Caco-2 (cell line): Measurements from ENCODE around the gene VRK2. TPM values are rescaled to one million over a fixed set of nuclear protein-coding genes. Genes with fewer than 3 reads are reported as not detected.

ENCODE experiments used
- BruUV-seq: library from RNA; stranded (reverse); fragments of 400-500 nt; replicated peaks from 2 replicates; lab custom pipeline; 2021; lab: Mats Ljungman, UMichigan
- CTCF ChIA-PET: fragments of 300-600 bp; sonication (Branson Sonifier 250); formaldehyde crosslinking; loops from one replicate; lab custom pipeline; 2022; ENCODE audit warnings: antibody characterized with exemption; lab: Charles Lee
- POLR2A ChIA-PET: fragments of 300-600 bp; sonication (Branson Sonifier 250); formaldehyde crosslinking; loops from one replicate; lab custom pipeline; 2022; ENCODE audit warnings: antibody characterized with exemption; lab: Charles Lee
- DNase-seq, 2 experiments: peaks; one replicate each; pipeline versions ENCODE4 v3.0.0 to v3.0.0-alpha.2; 2020 to 2022
- H3K27me3 ChIP-seq: replicated peaks from 2 replicates; pipeline ENCODE4 v1.6.0; 2011; ENCODE audit warnings: low read length; ENCODE audit not compliant: control insufficient read depth, insufficient read depth
- H3K36me3 ChIP-seq: 2 replicates; pipeline ENCODE4 v1.5.1; 2011; ENCODE audit warnings: low read length; ENCODE audit not compliant: control insufficient read depth, insufficient read depth
- H3K4me1 ChIP-seq: fragments of 250-450 bp; sonication (Bioruptor Pico); 2 replicates; pipeline ENCODE4 v1.5.1; 2020; ENCODE audit warnings: mild to moderate bottlenecking
- H3K4me3 ChIP-seq: 2 replicates; pipeline ENCODE4 v1.5.1; 2011; ENCODE audit warnings: low read depth, mild to moderate bottlenecking, control low read depth, low read length
- H3K9me3 ChIP-seq: fragments of 250-450 bp; sonication (Bioruptor Pico); 2 replicates; pipeline ENCODE4 v1.5.1; 2020; ENCODE audit warnings: mild to moderate bottlenecking, moderate library complexity
- H3K27ac Mint-ChIP-seq: one replicate; pipeline ENCODE4 v1.8.0; 2022; ENCODE audit warnings: mixed read lengths; ENCODE audit not compliant: unreplicated experiment
- H3K27me3 Mint-ChIP-seq: one replicate; pipeline ENCODE4 v1.8.0; 2022; ENCODE audit warnings: mixed read lengths; ENCODE audit not compliant: insufficient read depth, unreplicated experiment
- H3K36me3 Mint-ChIP-seq: one replicate; pipeline ENCODE4 v1.8.0; 2022; ENCODE audit warnings: mild to moderate bottlenecking, mixed read lengths; ENCODE audit not compliant: insufficient read depth, unreplicated experiment
- H3K4me1 Mint-ChIP-seq: one replicate; pipeline ENCODE4 v1.8.0; 2022; ENCODE audit warnings: low read depth, mixed read lengths; ENCODE audit not compliant: unreplicated experiment
- H3K4me3 Mint-ChIP-seq: one replicate; pipeline ENCODE4 v1.8.0; 2022; ENCODE audit warnings: mild to moderate bottlenecking, moderate library complexity, mixed read lengths; ENCODE audit not compliant: unreplicated experiment
- H3K9me3 Mint-ChIP-seq: one replicate; pipeline ENCODE4 v1.8.0; 2022; ENCODE audit warnings: mixed read lengths; ENCODE audit not compliant: unreplicated experiment
- CTCF ChIP-seq, 2 experiments: fragments of 200-600 bp in 1 of 2; IDR thresholded peaks; 1 replicate in 1 of 2; 2 replicates in 1 of 2; pipeline versions ENCODE4 v1.5.1 to v1.8.0; 2011 to 2022; ENCODE audit warnings: antibody characterized with exemption in 1 of 2, control low read depth in 1 of 2, inconsistent platforms in 1 of 2, low read depth in 1 of 2, low read length in 1 of 2, mild to moderate bottlenecking in 1 of 2, moderate library complexity in 1 of 2; ENCODE audit not compliant: insufficient read depth in 1 of 2, severe bottlenecking in 1 of 2, unreplicated experiment in 1 of 2
- intact Hi-C: fragments of 100-400 bp; cut with micrococcal nuclease; formaldehyde crosslinking; loops from one replicate; pipeline ENCODE4 v1.10.0; 2022; ENCODE audit not compliant: unreplicated experiment
- total RNA-seq: library from RNA; stranded (reverse); gene quantifications from 2 replicates; pipeline ENCODE4 v1.2.3, GENCODE V29; 2022

Gene VRK2
- total RNA-seq, 1 experiment from 2014 or later: 35.4 TPM

DNA sequence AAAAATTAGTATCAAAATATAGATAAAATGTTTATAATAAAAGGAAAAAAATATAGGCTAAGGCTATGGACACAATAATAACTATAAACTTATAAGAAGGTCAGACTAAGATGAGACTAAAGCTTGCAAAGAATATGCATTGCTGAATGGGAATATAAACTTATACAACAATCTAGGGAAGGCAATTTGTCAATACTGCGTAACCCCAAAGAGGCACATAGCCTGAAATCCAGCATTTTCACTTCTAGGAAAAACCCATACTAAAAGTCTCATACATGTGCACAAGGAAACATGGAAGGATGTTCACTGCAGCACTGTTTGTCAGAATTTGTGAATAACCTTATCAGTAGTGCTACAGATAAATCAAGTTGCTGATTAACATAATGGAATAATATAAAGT is 149.1 kb downstream of the VRK2 start:
- BruUV-seq: no TSS peak
- Mint-ChIP-seq H3K27ac (no peak overlapping the region), H3K27me3 (no peaks in the 10 kb centered on the region), H3K4me1 (peaks cover 6% of the 10 kb centered on the region), H3K4me3 (no peak overlapping the region), H3K9me3 (no peaks in the 10 kb centered on the region), H3K36me3 (peaks cover 16% of the 10 kb centered on the region)
- intact Hi-C loops: no loop called here
- TF ChIP-seq CTCF (IDR thresholded peaks at IDR 0.05; ENCODE audit: insufficient read depth in 1 of 2, low read depth in 1 of 2, low read length in 1 of 2, severe bottlenecking in 1 of 2, unreplicated experiment in 1 of 2): no peak
- Histone ChIP-seq H3K4me1 (no peaks in the 10 kb centered on the region), H3K27me3 (no peaks in the 10 kb centered on the region), H3K4me3 (no peak overlapping the region), H3K36me3 (no peaks in the 10 kb centered on the region), H3K9me3 (no peaks in the 10 kb centered on the region)
- POLR2A ChIA-PET: no interaction called here
- DNase-seq: no peak
- CTCF ChIA-PET: no interaction called here

DNA sequence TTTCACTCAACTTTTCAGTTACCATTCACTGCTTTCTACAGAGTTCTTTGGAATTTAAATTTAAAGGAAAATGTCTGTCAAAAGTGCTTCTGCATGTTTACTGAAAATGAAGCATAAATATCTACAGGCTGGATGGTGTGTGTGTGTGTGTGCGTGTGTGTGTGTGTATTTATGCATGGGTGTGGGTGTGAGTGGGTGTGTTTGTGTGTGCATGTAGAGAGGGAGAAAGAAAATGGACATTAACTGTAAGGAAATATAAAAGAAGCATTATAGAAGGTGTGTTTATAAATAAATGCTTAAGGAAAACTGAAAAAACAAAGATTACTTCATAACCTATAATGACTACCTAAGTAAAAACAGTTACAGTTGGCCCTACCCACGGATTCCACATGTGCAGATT is 151.3 kb downstream of the VRK2 start:
- no peaks in the 10 kb centered on the region for H3K9me3 ChIP-seq
- Mint-ChIP-seq H3K4me1 (peaks cover 6% of the 10 kb centered on the region), H3K27me3 (no peaks in the 10 kb centered on the region), H3K9me3 (no peaks in the 10 kb centered on the region), H3K27ac (no peak overlapping the region), H3K4me3 (no peak overlapping the region), H3K36me3 (peaks cover 16% of the 10 kb centered on the region)
- H3K4me3 ChIP-seq: no peak overlapping the region
- intact Hi-C loops: no loop called here
- no peaks in the 10 kb centered on the region for H3K4me1 ChIP-seq
- BruUV-seq: no TSS peak
- ChIA-PET CTCF (no interaction called here), POLR2A (no interaction called here)
- H3K36me3 ChIP-seq: no peaks in the 10 kb centered on the region
- no peaks in the 10 kb centered on the region for H3K27me3 ChIP-seq
- no peak for DNase-seq
- no peak for TF ChIP-seq CTCF (IDR thresholded peaks at IDR 0.05; ENCODE audit: insufficient read depth in 1 of 2, low read depth in 1 of 2, low read length in 1 of 2, severe bottlenecking in 1 of 2, unreplicated experiment in 1 of 2)

DNA sequence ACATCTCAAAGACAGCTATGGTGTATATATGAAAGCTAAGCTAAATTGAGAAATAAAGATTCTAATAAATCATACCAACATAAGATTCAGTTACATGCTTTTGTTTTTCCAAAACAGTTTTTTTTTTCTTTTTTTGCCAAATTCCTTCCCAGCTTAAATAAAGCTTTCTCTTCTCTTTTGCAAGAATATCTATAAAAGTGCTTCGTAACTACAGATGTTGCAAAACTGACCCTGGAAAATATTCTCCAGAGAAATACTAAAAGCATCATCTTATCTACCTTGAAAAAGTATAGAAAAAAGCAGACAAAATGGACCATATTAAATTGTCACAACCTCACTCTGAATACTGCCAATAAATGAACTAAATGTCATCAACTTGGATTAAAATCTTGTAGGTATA is 155.8 kb downstream of the VRK2 start:
- no peak overlapping the region for H3K27ac Mint-ChIP-seq
- no TSS peak for BruUV-seq
- H3K27me3 Mint-ChIP-seq: no peaks in the 10 kb centered on the region
- TF ChIP-seq CTCF (IDR thresholded peaks at IDR 0.05; ENCODE audit: insufficient read depth in 1 of 2, low read depth in 1 of 2, low read length in 1 of 2, severe bottlenecking in 1 of 2, unreplicated experiment in 1 of 2): no peak
- H3K4me1 Mint-ChIP-seq: no peaks in the 10 kb centered on the region
- no peaks in the 10 kb centered on the region for H3K9me3 Mint-ChIP-seq
- no peaks in the 10 kb centered on the region for H3K9me3 ChIP-seq
- H3K4me3 Mint-ChIP-seq: no peak overlapping the region
- no peaks in the 10 kb centered on the region for H3K27me3 ChIP-seq
- H3K36me3 Mint-ChIP-seq: peaks cover 7% of the 10 kb centered on the region
- no peak overlapping the region for H3K4me3 ChIP-seq
- H3K4me1 ChIP-seq: peaks cover 6% of the 10 kb centered on the region; the same call in 1 of the 2 replicates
- H3K36me3 ChIP-seq: no peaks in the 10 kb centered on the region
- ChIA-PET POLR2A (no interaction called here), CTCF (interaction anchor here (0.7 kb wide), 1 partner anchor 55 kb away, joined by 7 read pairs; no protein-coding TSS in a partner anchor)
- DNase-seq: no peak
- intact Hi-C loops: no loop called here
